Peyer's patch (tissue), 4 donors: ENCODE measurements around the gene CHSY1. TPM values are rescaled to one million over a fixed set of nuclear protein-coding genes. Genes with fewer than 3 reads are reported as not detected.

Source experiments
- DNase-seq, 3 donors: peaks; one replicate each; pipeline ENCODE4 v3.0.0-alpha.2; 2017 to 2019
- H3K27ac ChIP-seq, 4 donors: fragments of 200-600 bp; sonication (generic); one replicate each; pipeline ENCODE4 v1.5.1; 2016 to 2019
- H3K27me3 ChIP-seq, 2 donors: fragments of 200-600 bp; sonication (generic); one replicate each; pipeline ENCODE4 v1.5.1; 2019
- H3K36me3 ChIP-seq, 3 donors: fragments of 200-600 bp; sonication (generic); one replicate each; pipeline ENCODE4 v1.5.1; 2016 to 2019
- H3K4me1 ChIP-seq, 4 donors: fragments of 200-600 bp; sonication (generic); one replicate each; pipeline ENCODE4 v1.5.1; 2016 to 2019
- H3K4me3 ChIP-seq, 4 donors: fragments of 200-600 bp; sonication (generic); 1 replicate in 3 of 4; 2 replicates in 1 of 4; pipeline ENCODE4 v1.5.1; 2016 to 2019; ENCODE audit warnings: mild to moderate bottlenecking in 1 of 4
- H3K9me3 ChIP-seq, 4 donors: fragments of 200-600 bp; sonication (generic); one replicate each; pipeline ENCODE4 v1.5.1; 2016 to 2019; ENCODE audit warnings: mild to moderate bottlenecking in 1 of 4
- CTCF ChIP-seq, 6 experiments: fragments of 450-650 bp in 4 of 6; fragments of 200-600 bp in 2 of 6; sonication (generic) in 1 of 6; IDR thresholded peaks; one replicate each; pipeline ENCODE4 v1.5.1; 2017 to 2019; ENCODE audit warnings: antibody characterized with exemption in 6 of 6, mild to moderate bottlenecking in 3 of 6, moderate library complexity in 1 of 6
- POLR2A ChIP-seq, 2 donors: fragments of 450-650 bp; IDR thresholded peaks; one replicate each; pipeline ENCODE4 v1.5.1; 2017; ENCODE audit warnings: antibody characterized with exemption in 2 of 2, mild to moderate bottlenecking in 2 of 2, moderate library complexity in 2 of 2
- total RNA-seq, 4 donors: library from RNA; depleted of rRNA; stranded (reverse); fragments of >200 nt; gene quantifications; one replicate each; pipeline ENCODE4 v1.1.0, GENCODE V29; 2016

The CHSY1 gene
- total RNA-seq, 4 donors from 2014 or later, result 8.1 to 31.4 (median 9.3) TPM

- no peak overlapping the region for H3K4me3 ChIP-seq
- no peaks in the 10 kb centered on the region for H3K4me1 ChIP-seq
- DNase-seq, result no peak
- H3K27me3 ChIP-seq, result no peaks in the 10 kb centered on the region
- peaks cover 0 to 17% (median 4%) of the 10 kb centered on the region in 4 donors for H3K9me3 ChIP-seq
- H3K36me3 ChIP-seq, result no peaks in the 10 kb centered on the region
- H3K27ac ChIP-seq, result no peak overlapping the region
- TF ChIP-seq CTCF (IDR thresholded peaks at IDR 0.05) (no peak), POLR2A (IDR thresholded peaks at IDR 0.05) (no peak)
Measured at GRCh38 chr15:101161656-101162055, 90.2 kb downstream of the CHSY1 start.

- Histone ChIP-seq H3K27me3 (no peaks in the 10 kb centered on the region), H3K36me3 (no peaks in the 10 kb centered on the region), H3K4me1 (no peaks in the 10 kb centered on the region), H3K27ac (no peak overlapping the region), H3K9me3 (peaks cover 0 to 7% (median 2%) of the 10 kb centered on the region in 4 donors), H3K4me3 (no peak overlapping the region)
- TF ChIP-seq CTCF (IDR thresholded peaks at IDR 0.05), result no peak
- no peak for TF ChIP-seq POLR2A (IDR thresholded peaks at IDR 0.05)
- no peak for DNase-seq
Measured at GRCh38 chr15:101159936-101160815, 91.7 kb downstream of the CHSY1 start.

GRCh38 chr15:101159096-101159935 lies 92.5 kb downstream of the CHSY1 start:
- H3K27ac ChIP-seq, result no peak overlapping the region
- no peak for DNase-seq
- no peaks in the 10 kb centered on the region for H3K4me1 ChIP-seq
- no peak overlapping the region for H3K4me3 ChIP-seq
- H3K9me3 ChIP-seq, result peaks cover 0 to under 1% (median 0%) of the 10 kb centered on the region in 4 donors
- no peaks in the 10 kb centered on the region for H3K36me3 ChIP-seq
- H3K27me3 ChIP-seq, result no peaks in the 10 kb centered on the region
- TF ChIP-seq POLR2A (IDR thresholded peaks at IDR 0.05), result no peak
- no peak for TF ChIP-seq CTCF (IDR thresholded peaks at IDR 0.05)

GRCh38 chr15:101158166-101159095 lies 93.4 kb downstream of the CHSY1 start:
- Histone ChIP-seq H3K4me3 (no peak overlapping the region), H3K4me1 (no peaks in the 10 kb centered on the region), H3K27me3 (no peaks in the 10 kb centered on the region), H3K36me3 (no peaks in the 10 kb centered on the region), H3K27ac (no peak overlapping the region), H3K9me3 (no peaks in the 10 kb centered on the region)
- TF ChIP-seq CTCF (IDR thresholded peaks at IDR 0.05) (no peak), POLR2A (IDR thresholded peaks at IDR 0.05) (no peak)
- no peak for DNase-seq

- Histone ChIP-seq H3K27me3 (no peaks in the 10 kb centered on the region), H3K36me3 (no peaks in the 10 kb centered on the region), H3K27ac (no peak overlapping the region), H3K4me3 (no peak overlapping the region), H3K4me1 (no peaks in the 10 kb centered on the region), H3K9me3 (no peaks in the 10 kb centered on the region)
- no peak for DNase-seq
- TF ChIP-seq POLR2A (IDR thresholded peaks at IDR 0.05) (no peak), CTCF (IDR thresholded peaks at IDR 0.05) (no peak)
Measured at GRCh38 chr15:101157721-101158120, 94.1 kb downstream of the CHSY1 start.
